ENCODE results near the gene FYCO1.

The FYCO1 gene

DNA sequence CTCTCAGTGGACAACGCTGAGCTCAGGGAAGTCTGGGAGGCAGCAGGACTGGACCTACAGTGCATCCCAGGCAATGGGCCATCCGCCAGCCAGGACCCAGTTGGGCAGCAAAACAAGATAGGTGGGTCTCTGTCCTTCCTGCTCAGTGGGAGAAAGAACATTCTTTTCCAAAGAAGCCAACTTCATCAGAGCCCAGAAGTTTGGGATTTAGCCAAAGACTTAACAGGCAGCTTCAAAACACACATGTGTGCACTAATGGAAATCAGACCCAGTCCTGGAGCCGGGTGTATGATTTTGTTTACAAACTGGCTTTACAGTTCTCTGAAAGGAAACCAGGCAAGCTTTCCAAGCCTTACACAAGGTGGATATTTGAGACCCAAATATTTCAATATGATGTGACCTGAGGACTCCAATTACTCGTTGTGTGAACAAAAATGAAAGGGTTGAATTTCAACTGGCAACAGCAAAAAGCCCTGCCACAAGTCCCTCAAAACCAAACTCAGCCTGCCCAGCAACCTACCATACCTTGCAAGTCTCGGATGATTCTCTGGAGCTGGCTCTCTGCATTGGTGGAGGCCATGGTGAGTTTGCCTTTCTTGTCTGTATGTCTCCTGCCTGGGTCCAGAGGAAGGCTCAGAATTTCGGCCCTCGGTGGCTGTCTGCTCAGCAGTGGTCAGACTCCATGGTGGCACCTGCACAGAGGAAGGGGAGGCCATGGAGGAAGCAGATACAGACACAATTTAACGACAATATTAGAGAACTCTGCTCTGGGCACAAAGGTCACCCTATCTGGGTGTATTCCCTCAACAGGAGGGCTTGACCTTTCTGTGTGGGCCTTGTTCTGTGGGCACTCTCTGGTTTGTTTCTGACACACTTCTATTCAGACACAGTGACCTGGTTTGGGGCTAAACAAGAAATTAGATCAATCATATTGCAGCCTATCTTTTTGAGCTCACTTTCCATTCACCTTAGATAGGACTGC lies 11.0 kb downstream of the FYCO1 start:
- DNase-seq (ENCODE audit: low read depth), result peak; percentile 44

DNA sequence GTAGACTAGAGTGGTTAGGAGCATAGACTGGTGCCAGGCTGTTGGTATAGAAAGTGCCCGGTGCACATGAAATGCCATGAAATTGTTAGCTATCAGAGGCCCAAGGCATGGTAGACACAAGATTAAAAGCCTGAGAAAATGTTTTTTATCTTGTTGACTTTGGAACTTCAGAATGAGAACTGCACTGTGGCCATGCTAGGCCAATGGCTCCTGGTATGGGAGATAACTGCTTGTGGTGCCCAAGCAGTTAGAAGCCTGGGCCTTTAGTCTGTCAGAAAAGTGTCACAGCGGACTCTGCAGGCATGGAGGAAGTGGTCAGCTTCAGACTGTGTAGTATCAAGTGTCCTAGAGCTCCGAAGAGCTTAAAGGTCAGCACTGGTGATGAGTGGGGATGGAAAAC lies 11.9 kb downstream of the FYCO1 start:
- no peak for DNase-seq (ENCODE audit: low read depth)

DNA sequence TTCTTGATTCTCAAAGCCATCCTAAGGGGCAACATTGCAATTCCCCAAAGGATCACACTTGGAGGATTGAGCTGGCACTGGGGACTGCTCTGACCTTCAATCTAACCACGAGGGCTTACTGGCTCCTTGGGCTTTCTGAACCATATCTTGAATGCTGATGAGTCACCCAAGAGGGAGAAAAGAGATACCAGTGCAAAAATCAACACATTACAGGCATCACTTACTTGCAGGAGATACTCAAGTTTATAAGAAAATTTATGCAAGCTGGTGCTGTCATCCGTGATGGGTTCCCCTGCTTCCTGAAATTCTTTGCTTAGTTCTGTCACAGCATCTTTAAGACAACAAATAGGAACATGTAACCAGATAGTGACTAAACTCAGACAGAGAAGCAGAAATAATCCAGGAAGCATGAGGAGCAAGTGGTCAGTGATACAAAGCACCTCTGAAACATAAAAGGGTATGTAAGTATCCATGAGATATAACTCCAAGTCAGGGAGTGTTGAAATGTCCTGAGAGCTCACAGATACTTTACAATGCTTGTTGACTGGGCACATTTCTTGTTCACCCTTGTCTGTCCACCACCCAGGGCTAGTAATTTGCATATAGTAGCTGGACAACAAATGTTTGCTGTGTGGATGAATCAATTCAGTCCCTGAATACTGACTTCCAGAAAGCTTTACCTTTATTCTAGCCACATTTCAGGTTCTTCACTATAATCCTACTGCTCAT lies 14.1 kb downstream of the FYCO1 start:
- peak; percentile 69 for DNase-seq (ENCODE audit: low read depth)

DNA sequence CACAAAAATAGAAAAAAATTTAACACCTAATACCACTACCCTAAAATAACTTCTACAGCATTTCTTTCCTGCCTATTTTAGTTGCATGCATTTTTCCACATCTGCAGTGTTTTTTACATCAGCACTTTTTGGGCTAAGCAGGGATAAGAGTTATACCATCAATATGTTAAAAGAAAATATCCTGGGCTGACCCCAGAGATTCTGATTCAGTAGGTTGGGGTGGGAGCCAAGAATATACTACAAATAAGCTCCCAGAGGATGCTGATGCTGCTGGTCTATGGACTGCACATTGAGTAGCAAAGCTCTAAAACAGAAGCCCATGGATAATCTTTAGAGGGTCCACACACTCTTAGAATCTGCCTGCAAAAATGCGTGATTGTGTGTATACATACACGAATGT lies 14.8 kb downstream of the FYCO1 start:
- peak; percentile 26 for DNase-seq (ENCODE audit: low read depth)

DNA sequence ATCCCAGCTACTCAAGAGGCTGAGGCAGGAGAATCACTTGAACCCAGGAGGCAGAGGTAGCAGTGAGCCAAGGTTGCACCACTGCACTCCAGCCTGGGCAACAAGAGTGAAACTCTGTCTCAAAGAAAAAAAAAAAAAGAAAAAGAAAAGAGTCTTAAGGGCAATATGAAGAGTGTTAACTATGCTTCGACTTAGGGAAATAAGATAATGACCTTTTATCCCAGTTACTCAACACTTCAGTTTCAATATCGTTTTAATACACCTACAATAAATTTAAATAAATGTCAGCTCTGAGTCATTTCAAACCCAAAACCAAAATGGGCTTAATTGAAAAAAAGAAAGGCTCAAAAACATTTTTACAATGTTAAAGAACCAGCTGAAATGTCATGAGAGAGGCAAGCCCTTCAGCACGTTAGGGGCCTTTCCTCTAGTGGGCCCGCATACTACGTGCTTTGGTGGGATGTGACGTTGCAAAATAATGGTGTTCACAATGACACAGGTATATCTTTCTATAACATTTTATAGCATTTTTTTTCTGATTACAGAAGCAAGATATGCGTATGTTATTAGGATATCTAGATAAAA lies 15.3 kb downstream of the FYCO1 start:
- no peak for DNase-seq (ENCODE audit: low read depth)

DNA sequence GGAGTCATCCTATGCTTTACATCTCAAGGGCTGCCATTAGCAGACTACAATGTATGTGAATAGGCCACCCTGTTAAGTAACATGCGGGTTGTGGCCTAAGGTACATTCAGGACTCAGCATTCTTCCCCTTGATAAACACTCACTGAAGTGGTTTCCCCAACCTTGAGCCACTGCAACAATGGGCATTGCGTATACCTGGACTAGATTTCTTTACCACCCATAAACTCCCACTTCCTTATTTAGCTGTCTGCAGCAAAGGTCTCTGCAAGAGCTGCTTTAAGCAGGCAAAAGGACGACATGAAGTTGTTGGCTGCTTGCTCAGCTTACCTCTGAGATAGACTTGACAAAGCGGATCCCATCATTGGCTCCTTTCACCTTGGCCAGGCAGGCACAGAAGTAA lies 16.2 kb downstream of the FYCO1 start:
- no peak for DNase-seq (ENCODE audit: low read depth)

DNA sequence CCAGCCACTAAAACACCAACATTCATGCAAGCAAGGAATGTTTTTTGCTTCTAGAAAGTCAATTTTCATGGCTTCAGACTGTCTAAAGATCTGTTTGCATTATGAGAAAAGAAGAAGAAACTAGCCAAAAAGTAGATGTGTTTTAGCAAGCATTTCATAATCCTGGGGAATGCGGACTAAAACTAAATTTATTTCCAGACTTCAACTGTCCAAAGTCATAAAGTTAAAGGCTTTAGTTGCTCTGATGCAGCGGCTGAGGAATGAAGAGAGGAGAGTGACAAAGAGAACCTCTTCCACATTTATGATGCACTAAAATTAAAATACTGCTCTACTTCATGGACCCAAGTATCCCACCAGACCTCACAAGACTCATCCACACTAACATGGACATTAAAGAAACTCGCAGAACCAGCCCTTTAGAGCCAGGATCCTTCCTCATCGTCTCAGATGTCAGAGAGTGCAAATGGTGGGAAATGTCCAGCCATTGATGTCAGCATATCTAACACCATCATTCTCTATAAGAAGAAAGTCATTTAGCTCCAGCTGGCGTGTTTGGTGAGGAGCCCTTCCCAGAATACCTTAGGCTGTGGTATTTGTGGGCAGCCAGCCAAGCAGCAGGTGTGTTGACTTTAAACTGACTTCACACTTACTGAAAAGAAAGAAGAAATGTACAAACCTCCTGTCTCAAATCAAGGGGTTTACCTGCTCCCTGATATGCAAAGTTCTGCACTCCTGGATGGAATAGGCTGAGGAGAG lies 17.4 kb downstream of the FYCO1 start:
- no peak for DNase-seq (ENCODE audit: low read depth)

DNA sequence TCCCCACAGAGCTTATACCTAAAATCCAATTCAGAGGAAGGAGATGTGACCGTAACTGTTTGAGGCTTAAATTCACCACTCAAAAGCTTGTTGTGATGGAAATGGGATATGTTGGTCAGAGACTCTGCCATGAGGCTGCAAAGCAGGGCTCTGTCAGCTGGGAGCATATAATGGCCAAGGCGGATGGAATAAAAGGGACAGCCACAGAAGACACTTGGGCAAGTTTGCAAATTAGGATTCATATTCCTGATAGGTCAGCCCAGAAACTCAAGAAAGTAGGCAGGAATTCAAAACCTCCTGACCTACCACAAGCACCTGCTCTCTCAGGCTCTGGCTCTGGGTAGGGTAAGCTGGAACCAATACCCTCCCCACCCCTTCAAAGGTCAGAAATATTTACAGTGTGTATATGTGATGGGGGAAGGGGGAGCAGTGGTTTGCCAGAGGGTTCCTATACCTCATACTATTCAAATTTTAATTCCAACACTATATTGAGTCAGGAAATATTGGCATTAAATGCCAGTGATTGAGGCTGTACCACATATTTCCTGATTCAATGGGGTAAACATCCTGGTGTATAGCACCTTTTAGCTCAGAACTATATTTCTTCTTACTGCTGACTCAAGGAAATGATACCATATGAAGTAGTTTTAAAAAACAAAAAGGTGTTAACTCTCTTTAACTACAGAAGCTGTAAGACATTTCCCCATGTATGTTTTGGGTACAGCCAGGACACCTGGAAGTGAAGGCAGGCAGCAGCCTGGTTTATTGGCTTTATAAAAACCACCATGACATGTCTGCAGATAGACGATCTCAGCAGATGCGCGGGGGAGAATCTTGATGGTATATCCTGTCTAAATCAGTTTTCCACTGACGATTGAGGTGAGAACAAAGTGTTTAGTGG lies 19.2 kb downstream of the FYCO1 start:
- DNase-seq (ENCODE audit: low read depth), result no peak

DNA sequence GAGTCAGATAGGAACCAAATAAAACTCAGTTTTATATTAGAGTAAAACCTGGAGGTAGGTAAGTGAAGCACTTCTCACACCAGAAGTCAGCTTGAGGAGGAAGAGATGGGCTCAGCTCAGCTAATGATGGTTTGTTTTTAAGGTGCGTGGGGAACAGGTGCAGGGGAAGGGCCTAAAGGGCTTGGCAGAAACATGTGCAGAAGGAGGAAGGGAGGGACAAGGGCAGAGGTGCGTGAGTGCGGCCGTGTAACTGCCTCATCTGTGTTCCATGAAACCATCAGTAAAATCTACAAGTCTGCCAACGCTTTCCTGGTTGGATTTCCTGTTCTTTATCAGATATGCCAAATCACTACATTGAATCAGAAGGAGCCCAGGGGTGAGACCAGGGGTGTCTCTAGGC lies 19.9 kb downstream of the FYCO1 start:
- no peak for DNase-seq (ENCODE audit: low read depth)

DNA sequence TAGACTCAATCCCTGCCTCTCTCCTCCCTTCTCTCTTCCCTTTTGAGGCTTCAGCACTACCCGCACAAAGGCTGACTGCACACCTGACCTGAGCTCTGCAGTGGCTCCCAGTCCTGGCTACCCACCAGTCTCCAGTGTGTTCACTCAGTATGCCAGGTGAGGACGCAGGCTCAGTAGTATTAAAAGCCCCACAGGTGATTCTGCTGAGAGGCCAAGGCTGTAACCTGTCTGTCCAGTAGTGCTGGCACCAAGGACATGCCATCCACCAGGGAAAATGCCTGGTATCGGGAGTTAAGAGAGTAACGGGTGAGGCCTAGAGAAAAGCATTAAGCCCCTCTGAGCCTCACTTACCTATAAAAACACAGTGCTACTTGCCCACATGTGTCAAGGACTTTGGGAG lies 20.9 kb downstream of the FYCO1 start:
- no peak for DNase-seq (ENCODE audit: low read depth)

DNA sequence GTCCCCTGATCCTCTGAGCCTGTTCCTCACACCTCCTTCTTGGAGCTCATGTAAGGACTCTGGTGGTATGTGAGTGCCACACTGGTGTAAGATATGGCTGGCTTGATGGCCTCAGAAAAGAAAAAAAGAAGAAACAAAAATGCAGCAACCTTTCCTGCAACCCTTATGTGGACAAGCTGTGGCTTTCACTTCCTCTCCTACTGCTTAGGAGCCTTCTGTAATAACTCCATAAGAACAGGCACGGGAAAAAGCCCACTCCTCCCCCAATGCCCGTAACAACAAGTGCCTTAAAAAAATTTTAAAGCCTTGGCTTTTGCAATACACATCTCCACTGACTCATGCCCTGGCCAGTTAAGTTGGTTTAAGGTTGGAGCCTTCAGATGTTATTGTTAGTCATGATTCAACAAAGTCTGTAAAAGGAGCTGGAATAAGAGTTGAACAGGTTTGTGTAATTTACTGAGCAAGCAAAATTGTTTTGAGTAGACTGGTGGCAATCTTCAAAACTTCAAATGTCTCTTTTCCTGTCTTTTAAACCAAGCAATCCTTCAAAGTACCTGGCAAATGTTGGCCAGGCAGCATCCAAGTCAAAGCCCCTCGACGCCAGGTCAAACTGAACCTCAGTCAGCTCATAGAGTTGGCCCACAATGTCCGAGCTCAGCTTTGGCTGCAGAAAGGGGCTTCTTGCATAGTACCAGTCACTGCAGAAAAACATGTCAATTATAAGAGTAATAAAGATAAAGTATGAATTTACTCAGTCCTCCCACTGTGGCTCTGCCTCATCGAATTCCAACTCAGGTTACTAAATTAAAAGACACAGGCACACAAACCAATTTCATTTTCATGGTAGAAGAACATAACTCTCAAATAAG lies 22.9 kb downstream of the FYCO1 start:
- DNase-seq (ENCODE audit: low read depth), result peak; percentile 92

DNA sequence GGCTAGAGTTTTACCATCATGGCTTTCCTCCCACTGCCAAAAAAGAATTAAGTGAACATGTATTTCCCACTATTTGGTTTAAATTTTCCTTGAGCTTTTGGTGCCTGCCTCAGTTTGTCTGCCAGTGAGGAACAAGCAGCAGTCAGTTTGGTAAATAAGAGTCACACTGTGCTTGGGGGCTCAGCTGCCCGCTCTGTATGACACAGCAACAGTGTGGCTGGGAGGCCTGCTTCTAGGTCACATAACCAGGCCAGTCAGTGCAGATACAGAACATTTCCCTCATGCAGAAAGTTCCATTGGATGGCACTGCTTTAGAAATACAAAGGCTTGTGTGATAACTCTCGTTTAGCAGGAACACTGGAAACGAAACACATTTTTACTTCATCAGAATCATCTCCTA lies 25.7 kb downstream of the FYCO1 start:
- DNase-seq (ENCODE audit: low read depth), result no peak

DNA sequence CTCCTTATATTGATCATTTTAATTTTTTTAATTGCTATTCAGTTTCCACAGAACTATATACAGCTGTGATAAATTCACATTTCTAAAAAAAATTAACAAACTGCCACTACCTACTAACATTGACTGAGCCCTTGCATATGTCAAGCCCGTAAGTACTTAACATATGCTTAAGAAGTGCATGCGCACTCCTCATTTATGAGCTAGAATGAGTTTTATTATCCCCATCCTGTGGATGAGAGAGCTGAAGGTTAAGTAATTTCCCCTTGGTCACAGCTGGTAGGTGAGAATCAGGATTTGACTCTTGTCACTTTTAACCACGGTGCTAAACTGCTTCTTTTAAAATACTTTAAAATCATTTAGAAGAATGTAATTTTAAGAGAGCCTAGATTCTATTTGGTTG lies 26.5 kb downstream of the FYCO1 start:
- DNase-seq (ENCODE audit: low read depth), result no peak

DNA sequence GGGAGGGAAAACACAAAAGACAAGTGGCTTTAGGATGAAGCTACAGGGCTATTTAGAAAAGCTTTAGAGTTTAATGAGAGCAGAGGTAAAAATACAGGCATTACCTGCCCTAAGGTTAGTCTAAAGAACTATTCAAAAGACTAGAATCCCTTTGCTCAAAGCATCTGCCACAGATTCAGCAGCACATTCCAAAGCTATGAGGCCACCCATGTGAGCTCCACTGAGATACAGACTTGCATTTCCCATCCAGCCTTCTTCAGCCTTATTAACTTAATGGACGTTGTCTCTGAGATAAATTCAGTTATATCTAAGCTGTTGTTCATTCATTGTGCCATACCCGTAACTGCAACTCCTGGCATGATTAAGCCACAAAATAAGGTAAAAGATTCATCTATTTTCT lies 26.9 kb downstream of the FYCO1 start:
- peak; percentile 82 for DNase-seq (ENCODE audit: low read depth)

DNA sequence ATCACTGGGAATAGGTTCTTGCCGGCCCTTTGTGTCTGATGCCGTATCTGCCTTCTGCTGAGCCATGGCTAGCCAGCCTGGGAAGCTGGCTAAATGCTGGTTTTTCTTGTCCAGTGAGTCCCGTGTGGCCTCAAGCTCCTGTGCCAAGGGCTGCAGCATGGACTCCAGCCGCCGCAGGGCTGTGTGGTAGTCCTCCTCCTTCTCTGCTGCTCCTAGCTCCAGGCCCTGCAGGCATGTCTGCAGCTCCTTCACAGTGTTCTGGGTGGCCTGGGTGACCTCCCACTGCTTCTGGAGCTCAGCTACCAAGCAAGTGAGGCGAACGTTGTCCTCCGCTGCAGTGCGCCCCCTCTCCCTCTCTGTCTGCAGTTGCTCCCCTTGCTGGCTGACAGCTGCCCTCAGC lies 27.5 kb downstream of the FYCO1 start:
- no peak for DNase-seq (ENCODE audit: low read depth)

DNA sequence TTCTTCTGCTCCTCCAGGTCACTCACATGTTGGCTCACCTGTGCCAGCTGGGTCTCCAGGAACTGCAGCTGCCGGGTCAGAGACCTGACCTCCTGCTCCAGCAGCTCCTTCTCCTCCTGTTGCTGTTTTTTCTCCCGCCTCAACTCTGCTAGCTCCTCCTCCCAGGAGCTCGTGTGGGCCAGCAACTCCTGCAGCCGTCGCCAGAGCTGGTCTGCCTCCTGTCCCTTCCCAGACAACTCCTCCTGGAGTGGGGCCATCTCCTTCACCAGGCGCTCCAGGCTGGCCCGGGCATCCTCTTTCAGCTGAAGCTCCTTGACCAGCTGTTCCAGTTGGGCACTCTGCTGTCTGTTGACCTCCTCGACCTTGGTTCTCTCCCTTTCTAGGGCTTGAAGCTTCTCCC lies 27.9 kb downstream of the FYCO1 start:
- no peak for DNase-seq (ENCODE audit: low read depth)

DNA sequence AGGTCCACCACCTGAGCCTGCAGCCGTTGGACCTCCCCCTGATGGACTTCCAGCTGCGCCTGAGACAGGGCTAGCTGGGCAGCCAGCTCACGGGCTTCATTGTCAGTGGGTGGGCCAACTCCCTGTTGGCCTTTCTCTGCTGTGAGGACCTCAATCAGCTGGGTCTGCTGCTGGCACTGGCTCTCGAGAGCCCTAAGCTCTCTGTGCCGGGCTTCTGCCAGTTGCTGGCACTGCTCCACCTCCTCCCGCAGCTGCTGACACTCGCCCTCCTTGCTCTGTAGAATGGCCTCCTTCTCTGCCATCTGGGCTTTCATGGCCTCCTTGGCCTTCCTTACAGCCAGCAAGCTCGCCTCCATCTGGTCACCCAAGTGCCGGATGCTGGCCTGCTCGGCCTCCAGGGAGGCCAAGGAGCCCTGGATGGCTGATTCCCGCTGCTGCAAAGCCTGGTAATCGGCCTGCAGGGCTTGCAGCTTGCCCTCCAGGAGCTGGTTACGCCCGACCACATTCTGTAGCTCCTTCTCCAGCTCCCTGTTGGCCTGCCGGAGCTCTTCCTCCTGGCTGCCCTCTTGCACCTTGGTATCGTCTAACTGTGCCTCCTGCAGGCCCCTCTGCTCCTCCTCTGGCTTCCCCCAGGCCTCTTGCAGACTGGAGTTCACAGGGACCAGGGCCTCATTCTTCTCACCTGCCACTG lies 28.5 kb downstream of the FYCO1 start:
- no peak for DNase-seq (ENCODE audit: low read depth)

DNA sequence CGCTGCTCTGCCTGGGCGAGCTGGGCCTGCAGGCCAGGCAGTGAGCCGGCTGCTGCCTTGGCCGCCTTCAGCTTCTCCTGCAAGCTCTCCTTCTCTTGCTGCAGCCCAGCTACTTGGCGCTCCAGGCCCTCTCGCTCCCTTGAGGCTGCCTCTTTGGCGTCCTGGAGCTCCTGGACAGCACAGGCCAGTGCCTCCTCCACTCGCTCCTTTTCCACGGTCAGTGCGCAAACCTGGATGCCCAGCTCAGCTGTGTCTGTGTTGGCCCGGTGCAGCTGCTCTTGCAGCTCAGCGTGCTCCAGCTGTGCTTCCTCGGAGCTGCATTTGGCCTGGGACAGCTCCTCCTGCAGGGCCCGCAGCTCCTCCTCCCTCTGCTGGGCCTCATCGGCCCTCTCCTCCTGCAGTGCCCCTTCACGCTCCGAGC lies 29.2 kb downstream of the FYCO1 start:
- no peak for DNase-seq (ENCODE audit: low read depth)

DNA sequence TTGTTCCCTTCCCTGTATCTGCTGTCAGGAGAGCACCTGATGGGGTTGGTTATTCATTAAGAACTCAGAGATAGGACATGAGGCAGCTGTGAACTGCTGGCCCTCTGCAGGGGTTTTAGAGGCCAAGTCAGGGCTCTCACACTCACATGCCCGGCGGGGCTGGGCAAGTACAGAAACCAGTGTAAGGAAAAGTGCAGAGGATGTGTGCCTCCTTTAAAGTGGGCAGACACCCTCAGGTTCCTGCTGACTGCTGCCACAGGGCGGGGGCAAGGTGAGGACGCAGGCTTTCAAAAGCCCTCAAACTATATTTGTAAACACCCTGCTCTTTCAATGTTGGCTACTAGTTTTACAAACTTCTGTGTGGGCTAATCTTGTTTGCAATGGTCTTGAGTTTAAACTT lies 30.0 kb downstream of the FYCO1 start:
- no peak for DNase-seq (ENCODE audit: low read depth)

DNA sequence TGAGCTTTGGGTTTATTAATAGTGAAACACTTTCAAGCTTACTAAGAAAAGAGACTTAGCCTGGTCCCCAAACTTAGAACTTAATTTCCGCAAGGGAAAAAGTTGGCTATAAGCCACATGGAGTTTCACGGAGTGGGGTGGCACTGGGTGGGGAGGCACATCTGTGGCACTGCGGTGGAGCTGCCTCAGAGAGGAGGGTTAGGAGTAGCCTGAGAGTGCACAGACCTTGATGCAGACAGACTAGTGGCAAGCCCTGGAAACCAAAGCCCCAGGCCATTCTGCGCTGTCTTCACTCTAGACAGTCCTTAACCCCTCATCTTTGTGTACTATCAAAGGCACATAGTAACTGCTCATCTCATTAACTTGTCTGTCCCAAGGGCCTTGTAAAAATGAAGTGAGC lies 30.4 kb downstream of the FYCO1 start:
- no peak for DNase-seq (ENCODE audit: low read depth)

Data from EH (cell line).